Mammary epithelial cell (primary cell): Measurements from ENCODE around the gene ARHGAP26.

Experiments used
- CTCF ChIP-seq, 2 donors: IDR thresholded peaks in 1 of 2; conservative IDR thresholded peaks in 1 of 2; 2 replicates each; pipeline ENCODE4 v1.5.1; 2011 to 2012; ENCODE audit warnings: inconsistent platforms in 2 of 2, low read length in 2 of 2, mild to moderate bottlenecking in 2 of 2, control low read depth in 1 of 2, low read depth in 1 of 2; ENCODE audit not compliant: insufficient read depth in 1 of 2; ENCODE audit errors: extremely low read depth in 1 of 2
- EZH2 ChIP-seq: IDR thresholded peaks from 2 replicates; pipeline ENCODE4 v1.6.1; 2012; ENCODE audit warnings: low read length, inconsistent platforms, borderline replicate concordance

- TF ChIP-seq CTCF (conservative IDR thresholded peaks at IDR 0.05 in 1 of 2, IDR thresholded peaks at IDR 0.05 in 1 of 2; ENCODE audit: extremely low read depth in 1 of 2, insufficient read depth in 1 of 2, low read depth in 1 of 2, low read length in 2 of 2) (no peak), EZH2 (no peak)
These were observed 308.1 kb downstream of the ARHGAP26 start for GRCh38 chr5:143078313-143078712.
